GM18526 (cell line): ENCODE results near the gene ARL15.

Source experiments
- POLR2A ChIP-seq: IDR thresholded peaks from 3 replicates; pipeline ENCODE4 v1.6.1; 2011; ENCODE audit not compliant: insufficient read length; ENCODE audit errors: extremely low read depth

ARL15 gene

GRCh38 chr5:54214722-54215121 lies 95.7 kb downstream of the ARL15 start:
- TF ChIP-seq POLR2A, result no peak

GRCh38 chr5:54212331-54212730 lies 98.0 kb downstream of the ARL15 start:
- TF ChIP-seq POLR2A, result no peak

- no peak for TF ChIP-seq POLR2A
Measured at GRCh38 chr5:54211912-54212311, 98.5 kb downstream of the ARL15 start.

- TF ChIP-seq POLR2A, result no peak
Measured at GRCh38 chr5:54207566-54207965, 102.8 kb downstream of the ARL15 start.

- no peak for TF ChIP-seq POLR2A
Measured at GRCh38 chr5:54206580-54207229, 103.7 kb downstream of the ARL15 start.

- TF ChIP-seq POLR2A, result no peak
Measured at GRCh38 chr5:54205918-54206317, 104.5 kb downstream of the ARL15 start.

- TF ChIP-seq POLR2A, result no peak
Measured at GRCh38 chr5:54205453-54205852, 104.9 kb downstream of the ARL15 start.

- TF ChIP-seq POLR2A, result no peak
Measured at GRCh38 chr5:54197018-54197417, 113.4 kb downstream of the ARL15 start.

- TF ChIP-seq POLR2A, result no peak
Measured at GRCh38 chr5:54195701-54196100, 114.7 kb downstream of the ARL15 start.

- no peak for TF ChIP-seq POLR2A
Measured at GRCh38 chr5:54194318-54194717, 116.1 kb downstream of the ARL15 start.

GRCh38 chr5:54187694-54188093 lies 122.7 kb downstream of the ARL15 start:
- no peak for TF ChIP-seq POLR2A

GRCh38 chr5:54186912-54187445 lies 123.4 kb downstream of the ARL15 start:
- TF ChIP-seq POLR2A, result no peak

GRCh38 chr5:54186108-54186507 lies 124.3 kb downstream of the ARL15 start:
- TF ChIP-seq POLR2A, result no peak

- no peak for TF ChIP-seq POLR2A
Measured at GRCh38 chr5:54184806-54185205, 125.6 kb downstream of the ARL15 start.

GRCh38 chr5:54180630-54181031 lies 129.7 kb downstream of the ARL15 start:
- TF ChIP-seq POLR2A, result no peak

GRCh38 chr5:54178991-54179390 lies 131.4 kb downstream of the ARL15 start:
- no peak for TF ChIP-seq POLR2A

GRCh38 chr5:54178207-54178606 lies 132.2 kb downstream of the ARL15 start:
- no peak for TF ChIP-seq POLR2A
